Activated CD8-positive, alpha-beta memory T cell treated with anti-CD3 and anti-CD28 coated beads, Interleukin-2, amount 50 U/mL, for 1 hour (primary cell): ENCODE data around the gene ZNF423.
"Not testable (repeated sequence)": the region's sequence is repeated elsewhere in the genome, so short reads cannot be mapped to it uniquely, and the experiment has no call there.

Experiments used
- DNase-seq: peaks from one replicate; pipeline ENCODE4 v3.0.0-alpha.2; 2020; ENCODE audit errors: extremely low read depth

ZNF423 gene

GRCh38 chr16:49586466-49587450 is 269.2 kb downstream of the ZNF423 start:
- no peak for DNase-seq

GRCh38 chr16:49585143-49585832 is 270.6 kb downstream of the ZNF423 start:
- DNase-seq: no peak

- no peak for DNase-seq
Observed at GRCh38 chr16:49583911-49584310, 272.0 kb downstream of the ZNF423 start.

- no peak for DNase-seq
Observed at GRCh38 chr16:49581630-49582298, 274.1 kb downstream of the ZNF423 start.

GRCh38 chr16:49580751-49581303 is 275.1 kb downstream of the ZNF423 start:
- no peak for DNase-seq

- no peak for DNase-seq
Observed at GRCh38 chr16:49578435-49579024, 277.4 kb downstream of the ZNF423 start.

- DNase-seq: no peak
Observed at GRCh38 chr16:49578018-49578417, 277.9 kb downstream of the ZNF423 start.

- no peak for DNase-seq
Observed at GRCh38 chr16:49576941-49577340, 279.0 kb downstream of the ZNF423 start.

GRCh38 chr16:49576173-49576494 is 279.8 kb downstream of the ZNF423 start:
- DNase-seq: no peak

- DNase-seq: no peak
Observed at GRCh38 chr16:49575346-49576172, 280.4 kb downstream of the ZNF423 start.

GRCh38 chr16:49574826-49575225 is 281.1 kb downstream of the ZNF423 start:
- no peak for DNase-seq

- DNase-seq: no peak
Observed at GRCh38 chr16:49567950-49568349, 288.0 kb downstream of the ZNF423 start.

- DNase-seq: no peak
Observed at GRCh38 chr16:49566432-49566831, 289.5 kb downstream of the ZNF423 start.

GRCh38 chr16:49564496-49565229 is 291.2 kb downstream of the ZNF423 start:
- no peak for DNase-seq

- no peak for DNase-seq
Observed at GRCh38 chr16:49563666-49564065, 292.2 kb downstream of the ZNF423 start.

- DNase-seq: not testable (repeated sequence)
Observed at GRCh38 chr16:49562894-49563293, 293.0 kb downstream of the ZNF423 start.

GRCh38 chr16:49562228-49562627 is 293.7 kb downstream of the ZNF423 start:
- DNase-seq: no peak

GRCh38 chr16:49560004-49560830 is 295.7 kb downstream of the ZNF423 start:
- no peak for DNase-seq

GRCh38 chr16:49559242-49559641 is 296.7 kb downstream of the ZNF423 start:
- no peak for DNase-seq
